Right ventricle myocardium superior (tissue), 1 donor: Measurements from ENCODE around the gene QDPR. TPM values are rescaled to one million over a fixed set of nuclear protein-coding genes. Genes with fewer than 3 reads are reported as not detected.
"Not testable (repeated sequence)": the region's sequence is repeated elsewhere in the genome, so short reads cannot be mapped to it uniquely, and the experiment has no call there.

Experiments used
- ATAC-seq: fragments of 200-7000 bp; cut with Tn5 transposase; one replicate; pipeline ENCODE4 v1.9.1; 2020; ENCODE audit warnings: mild to moderate bottlenecking; ENCODE audit not compliant: poor library complexity
- DNase-seq: peaks from one replicate; pipeline ENCODE4 v3.0.0-alpha.2; 2020
- intact Hi-C: fragments of 100-400 bp; cut with DNase I; formaldehyde crosslinking; loops from one replicate; pipeline ENCODE4 v1.11.2; 2022
- long read RNA-seq: library from polyadenylated mRNA; unstranded; transcript quantifications from one replicate; pipeline ENCODE4 v2.0.0, GENCODE V29; 2021
- total RNA-seq: library from RNA; stranded (reverse); fragmentation: NEBNext Ultra II Directional; extraction: Animal tissue kit (Norgen Biotek cat#: 25700); gene quantifications from one replicate; pipeline ENCODE4 v1.2.1, GENCODE V29; 2021
- donor health status: DM: no; HTN: yes; CAD: no; lungs with severe emphysema.

Gene QDPR
- 51.0 TPM for total RNA-seq
- long read RNA-seq, transcript QDPR-205 (6 exons, 1,374 nt) = minor isoform, 5 of 152 reads
- long read RNA-seq, transcript QDPR-201 (7 exons, 1,648 nt) = major isoform, 138 of 152 reads
- long read RNA-seq, partial matches to known transcripts = 2 of 152 reads
- long read RNA-seq, other reads (novel, unspliced or antisense) = 3 of 152 reads

GRCh38 chr4:17511950-17512795 lies at the start of gene QDPR:
Gene QDPR, minus strand, starts transcription at chr4:17512090. Its CDS starts 36 bp downstream, at chr4:17512054.
- intact Hi-C loops = no loop called here
- DNase-seq (peak; percentile 91), ATAC-seq (peak; percentile 97)

GRCh38 chr4:17561195-17561909 lies 49.5 kb upstream of the QDPR start:
- intact Hi-C loops = no loop called here
- no peak for DNase-seq
- no peak for ATAC-seq

GRCh38 chr4:17560065-17560673 lies 48.3 kb upstream of the QDPR start:
- DNase-seq (no peak), ATAC-seq (no peak)
- intact Hi-C loops = no loop called here

- no peak for DNase-seq
- no peak for ATAC-seq
- intact Hi-C loops = loop anchor here (10.0 kb wide), 1 partner anchor 245 kb away; no protein-coding TSS in a partner anchor
Observed at GRCh38 chr4:17559709-17560048, 47.8 kb upstream of the QDPR start.

- intact Hi-C loops = loop anchor here (10.0 kb wide), 1 partner anchor 246 kb away; no protein-coding TSS in a partner anchor
- no peak for ATAC-seq
- no peak for DNase-seq
Observed at GRCh38 chr4:17558941-17559708, 47.2 kb upstream of the QDPR start.

- intact Hi-C loops = loop anchor here (10.0 kb wide), 1 partner anchor 247 kb away; no protein-coding TSS in a partner anchor
- ATAC-seq (no peak), DNase-seq (no peak)
Observed at GRCh38 chr4:17557880-17558279, 46.0 kb upstream of the QDPR start.

GRCh38 chr4:17556498-17556897 lies 44.6 kb upstream of the QDPR start:
- intact Hi-C loops = loop anchor here (10.0 kb wide), 1 partner anchor 248 kb away; no protein-coding TSS in a partner anchor
- DNase-seq (no peak), ATAC-seq (no peak)

GRCh38 chr4:17554568-17554967 lies 42.7 kb upstream of the QDPR start:
- intact Hi-C loops = loop anchor here (5.0 to 10.0 kb wide), 2 partner anchors 250 to 1038 kb away; no protein-coding TSS in a partner anchor
- ATAC-seq (no peak), DNase-seq (no peak)

GRCh38 chr4:17552427-17552826 lies 40.5 kb upstream of the QDPR start:
- no peak for ATAC-seq
- intact Hi-C loops = loop anchor here (5.0 to 10.0 kb wide), 2 partner anchors 252 to 1040 kb away; no protein-coding TSS in a partner anchor
- no peak for DNase-seq

GRCh38 chr4:17550549-17550948 lies 38.7 kb upstream of the QDPR start:
- DNase-seq (no peak), ATAC-seq (no peak)
- intact Hi-C loops = loop anchor here (5.0 to 10.0 kb wide), 2 partner anchors 254 to 1042 kb away; no protein-coding TSS in a partner anchor

GRCh38 chr4:17546678-17547077 lies 34.8 kb upstream of the QDPR start:
- ATAC-seq (no peak), DNase-seq (no peak)
- intact Hi-C loops = loop anchor here (5.0 kb wide), 1 partner anchor 91 kb away; no protein-coding TSS in a partner anchor

GRCh38 chr4:17546222-17546621 lies 34.3 kb upstream of the QDPR start:
- intact Hi-C loops = loop anchor here (5.0 kb wide), 1 partner anchor 91 kb away; no protein-coding TSS in a partner anchor
- no peak for DNase-seq
- ATAC-seq = no peak

GRCh38 chr4:17545374-17546140 lies 33.7 kb upstream of the QDPR start:
- DNase-seq (no peak), ATAC-seq (no peak)
- intact Hi-C loops = loop anchor here (5.0 kb wide), 1 partner anchor 92 kb away; no protein-coding TSS in a partner anchor

- ATAC-seq (no peak), DNase-seq (no peak)
- intact Hi-C loops = loop anchor here (5.0 kb wide), 1 partner anchor 92 kb away; no protein-coding TSS in a partner anchor
Observed at GRCh38 chr4:17544831-17545234, 32.9 kb upstream of the QDPR start.

- DNase-seq (no peak), ATAC-seq (no peak)
- intact Hi-C loops = no loop called here
Observed at GRCh38 chr4:17544205-17544604, 32.3 kb upstream of the QDPR start.

GRCh38 chr4:17537060-17537459 lies 25.2 kb upstream of the QDPR start:
- ATAC-seq, DNase-seq, intact Hi-C loops: not testable (repeated sequence)

GRCh38 chr4:17535906-17536305 lies 24.0 kb upstream of the QDPR start:
- ATAC-seq (no peak), DNase-seq (no peak)
- intact Hi-C loops = no loop called here
